ENCODE data around the gene SDK2.

Gene SDK2

GRCh38 chr17:73498886-73499554, 145.2 kb downstream of the SDK2 start:
- FAIRE-seq = no peak

DNA sequence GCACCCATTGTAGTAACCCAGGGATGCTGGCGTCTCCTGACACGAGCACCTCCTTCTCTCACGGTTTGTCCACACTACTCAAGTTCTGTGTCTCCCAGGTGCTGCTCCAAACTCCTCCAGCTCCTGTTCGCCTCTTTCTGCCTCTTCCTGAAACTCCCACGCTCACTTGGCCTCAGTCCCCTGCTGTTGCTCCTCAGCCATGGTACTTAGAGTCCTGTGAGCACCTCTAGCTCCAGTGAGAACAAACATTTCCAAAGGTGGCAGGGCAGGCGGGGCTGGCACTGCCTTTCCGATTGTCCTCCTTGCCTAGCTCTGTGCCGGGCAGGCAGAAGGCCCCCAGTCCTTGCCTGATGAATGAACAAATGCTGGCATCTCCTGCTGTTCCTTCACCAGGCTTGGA, 146.1 kb downstream of the SDK2 start:
- no peak for FAIRE-seq

DNA sequence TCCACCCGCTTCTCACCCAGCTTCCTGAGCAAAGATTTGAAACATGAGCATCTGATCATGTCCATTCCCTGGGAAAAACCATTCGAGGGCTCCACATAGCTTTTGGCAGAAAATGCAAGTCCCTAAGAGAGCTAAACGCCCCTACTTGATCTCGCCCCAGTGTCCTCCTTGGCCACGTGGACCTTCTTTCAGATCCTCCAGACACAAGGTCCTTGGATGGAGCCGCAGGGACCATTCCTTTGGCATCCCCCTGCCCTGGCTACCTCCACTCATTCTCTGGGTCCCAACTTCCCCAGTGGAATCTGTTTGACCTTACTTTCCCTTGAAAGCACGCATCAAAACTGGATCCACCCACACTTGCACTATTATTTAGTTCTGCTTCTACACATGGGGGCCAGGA, 146.5 kb downstream of the SDK2 start:
- FAIRE-seq = no peak

GRCh38 chr17:73496232-73496631, 148.0 kb downstream of the SDK2 start:
- FAIRE-seq = no peak

DNA sequence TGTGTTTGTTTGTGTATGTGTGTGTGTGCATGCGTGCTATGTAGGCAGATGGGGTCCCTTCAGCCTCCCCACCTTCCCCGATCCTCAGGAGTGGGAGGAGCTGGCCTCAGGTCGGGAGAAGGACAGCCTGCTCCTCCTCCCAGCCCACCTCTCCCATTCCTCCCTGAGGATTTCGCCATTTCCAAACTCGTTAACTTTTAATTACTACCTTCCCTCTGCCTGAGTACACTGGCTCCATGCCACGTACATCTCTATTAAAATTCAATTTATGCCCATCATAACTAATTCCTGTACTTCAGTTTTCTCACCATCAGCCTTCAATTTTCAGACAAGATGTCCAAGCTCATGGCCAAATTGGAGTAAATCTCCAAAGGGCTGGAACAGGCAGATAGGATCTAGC, 148.6 kb downstream of the SDK2 start:
- FAIRE-seq = no peak

DNA sequence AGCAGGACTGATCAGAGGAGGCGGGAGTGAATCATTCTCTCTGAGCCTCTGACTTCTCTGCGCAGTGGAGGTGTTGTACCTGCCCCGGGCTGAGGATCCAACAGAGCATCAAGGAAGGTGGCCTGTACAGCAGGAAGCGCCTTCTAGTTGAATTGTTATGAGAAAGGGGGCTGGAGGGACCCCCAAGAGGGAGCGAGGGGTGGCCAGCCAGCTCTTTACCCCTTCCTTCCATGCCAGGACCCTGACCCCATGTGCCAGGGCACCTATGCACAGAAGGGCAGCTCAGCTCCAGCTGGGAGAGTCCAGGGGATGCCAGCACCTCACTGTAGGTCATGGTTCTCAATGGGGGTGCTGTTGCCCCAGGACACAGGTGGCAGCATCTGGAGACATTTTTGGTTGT, 149.3 kb downstream of the SDK2 start:
- no peak for FAIRE-seq

GRCh38 chr17:73493956-73494926, 150.0 kb downstream of the SDK2 start:
- no peak for FAIRE-seq

GRCh38 chr17:73492821-73493814, 151.1 kb downstream of the SDK2 start:
- FAIRE-seq = no peak

GRCh38 chr17:73492125-73492820, 152.0 kb downstream of the SDK2 start:
- FAIRE-seq = no peak

GRCh38 chr17:73491648-73492047, 152.6 kb downstream of the SDK2 start:
- FAIRE-seq = no peak

- FAIRE-seq = no peak
These were observed 153.4 kb downstream of the SDK2 start for GRCh38 chr17:73490851-73491250.

DNA sequence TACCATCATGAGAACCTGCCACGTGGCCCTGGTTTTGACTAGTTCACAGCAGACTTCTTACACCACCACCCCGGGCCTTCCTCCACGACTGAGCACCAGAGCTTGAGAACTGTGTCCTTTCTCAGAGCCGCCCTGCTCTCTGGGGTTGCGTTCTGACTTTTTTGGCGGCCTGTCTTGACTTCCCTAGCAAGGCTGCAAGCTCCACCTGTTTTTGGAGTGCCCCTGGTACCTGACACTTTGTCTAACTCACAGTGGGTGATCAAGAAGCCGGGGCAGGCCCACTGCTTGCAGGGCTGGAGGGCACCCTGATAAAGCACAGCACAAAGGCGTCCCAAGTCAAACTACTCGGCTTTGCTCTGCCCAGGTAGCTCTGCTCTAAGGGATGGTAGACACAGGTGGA, 154.3 kb downstream of the SDK2 start:
- FAIRE-seq = no peak

DNA sequence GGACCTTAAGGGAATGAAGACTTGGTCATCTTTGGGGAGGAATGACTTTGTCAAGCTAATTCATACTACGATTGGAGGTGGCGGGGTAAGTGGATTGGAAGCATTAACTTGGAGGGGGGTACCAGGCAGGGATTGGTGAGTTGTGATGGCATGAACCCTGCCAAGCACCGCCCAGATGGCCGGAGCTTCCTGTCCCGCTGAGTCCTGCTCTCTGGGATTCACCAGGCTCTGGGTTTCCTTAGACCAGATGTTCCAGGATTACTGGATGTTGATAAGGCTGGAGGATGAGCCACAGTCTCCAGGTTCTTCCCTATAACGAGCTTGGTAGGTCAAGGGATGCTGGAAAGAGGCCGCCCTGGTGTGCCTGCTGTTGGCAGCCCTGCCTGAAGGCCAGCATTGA, 154.9 kb downstream of the SDK2 start:
- no peak for FAIRE-seq

DNA sequence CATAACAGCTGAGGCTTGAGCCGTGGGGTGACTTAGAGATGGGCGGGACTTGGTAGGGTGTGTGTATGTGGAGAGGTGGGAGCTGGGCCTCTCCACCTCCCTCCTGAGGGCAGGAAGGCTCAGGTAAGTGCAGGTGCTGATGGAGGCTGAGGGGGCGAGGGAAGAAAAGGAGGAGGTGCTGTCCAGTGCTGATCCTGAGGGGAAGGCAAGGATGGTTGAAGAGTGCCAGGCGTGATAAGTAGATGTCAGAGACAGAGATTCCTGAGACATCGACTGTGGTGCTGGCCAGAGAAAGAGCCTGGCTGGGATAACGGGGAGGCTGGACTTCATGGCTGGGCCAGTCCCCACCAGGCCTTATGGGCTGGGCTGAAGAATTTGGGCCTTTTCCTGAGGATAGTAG, 159.1 kb downstream of the SDK2 start:
- no peak for FAIRE-seq

GRCh38 chr17:73482894-73483293, 161.4 kb downstream of the SDK2 start:
- no peak for FAIRE-seq

GRCh38 chr17:73482251-73482716, 162.0 kb downstream of the SDK2 start:
- FAIRE-seq = no peak

- no peak for FAIRE-seq
These were observed 162.6 kb downstream of the SDK2 start for GRCh38 chr17:73481676-73482075.

GRCh38 chr17:73480740-73481139, 163.5 kb downstream of the SDK2 start:
- FAIRE-seq = no peak

DNA sequence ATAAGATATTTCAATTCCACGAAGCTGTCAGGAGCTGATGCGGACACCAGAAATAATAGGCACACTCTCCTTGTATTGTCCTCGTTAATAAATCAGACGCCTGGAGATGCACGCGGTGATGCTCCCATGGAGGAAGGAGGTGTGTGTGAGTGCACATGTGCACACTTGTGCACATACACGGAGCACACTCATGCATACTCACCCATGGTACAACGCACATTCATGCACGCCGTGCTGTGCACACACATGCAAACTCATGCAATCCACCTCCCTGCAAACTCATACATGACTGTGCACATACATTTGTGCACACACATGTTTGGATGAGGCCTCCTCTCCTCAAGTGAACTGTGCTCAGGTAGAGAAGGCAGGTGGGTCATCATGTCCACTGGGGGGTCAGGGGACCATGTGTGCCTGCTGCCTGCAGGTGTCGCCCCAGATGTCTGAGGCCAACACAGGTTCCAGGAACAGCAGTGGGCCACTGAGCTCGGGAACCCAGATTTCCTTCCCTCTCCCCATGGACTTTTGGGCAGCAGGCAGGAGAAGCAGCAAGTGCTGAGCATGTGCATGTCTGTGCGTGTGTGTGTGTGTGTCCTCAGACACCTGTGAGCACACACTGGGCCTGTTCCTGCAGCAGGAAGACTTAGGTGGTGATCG, 165.3 kb downstream of the SDK2 start:
- no peak for FAIRE-seq

- FAIRE-seq = no peak
These were observed 165.9 kb downstream of the SDK2 start for GRCh38 chr17:73478334-73478733.

DNA sequence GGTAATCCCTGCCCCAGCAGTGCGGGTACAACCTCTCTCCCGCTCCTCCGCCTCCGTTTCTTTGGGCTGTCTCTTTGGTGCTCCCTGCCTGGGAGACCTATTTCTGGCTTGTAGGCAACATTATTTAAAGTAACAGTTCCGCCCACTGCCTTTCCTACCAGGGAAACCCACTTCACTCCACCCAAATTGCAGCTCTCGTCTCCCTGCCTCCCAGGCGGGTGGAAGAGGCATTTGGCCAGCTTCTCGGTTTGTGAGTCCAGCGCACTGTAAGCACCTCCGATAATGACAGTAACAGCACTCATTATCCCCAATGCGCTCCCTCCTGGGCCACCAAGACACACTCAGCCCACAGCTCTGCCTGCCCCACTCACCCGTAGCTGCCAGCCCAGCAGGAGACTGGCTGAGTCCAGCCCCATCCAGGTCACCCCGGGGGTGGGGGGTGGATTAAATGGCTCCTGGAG, 167.3 kb downstream of the SDK2 start:
- no peak for FAIRE-seq
